ENCODE measurements around the gene CCNJ.

The CCNJ gene

GRCh38 chr10:96056787-96057186 is 13.4 kb downstream of the CCNJ start:
- H3K4me3 ChIP-seq (ENCODE audit: low read depth, low read length): no peak overlapping the region
- no peak for TF ChIP-seq CTCF (IDR thresholded peaks at IDR 0.05; ENCODE audit: low read depth, low read length, missing control alignments)
- no peak for DNase-seq (ENCODE audit: low read depth)

DNA sequence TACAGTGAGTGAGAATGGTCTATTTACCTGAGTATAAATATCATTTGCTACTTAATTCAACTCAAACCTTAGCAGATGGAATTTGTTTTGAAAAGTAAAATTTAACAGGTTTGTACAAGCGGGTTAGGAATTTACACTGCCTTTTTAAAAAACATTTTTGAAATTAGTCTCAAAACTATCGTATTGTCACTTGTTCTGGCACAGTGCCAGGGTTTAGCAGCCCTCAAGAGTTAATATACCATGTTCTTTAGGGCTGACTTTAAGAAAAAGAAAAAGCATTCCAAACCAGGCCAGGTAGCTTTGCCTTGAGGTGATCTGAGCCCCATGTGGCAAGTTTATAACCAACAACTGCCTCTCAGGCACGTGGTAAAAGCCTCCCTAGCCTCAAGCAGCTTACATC is 17.8 kb downstream of the CCNJ start:
- no peak overlapping the region for H3K4me3 ChIP-seq (ENCODE audit: low read depth, low read length)
- no peak for DNase-seq (ENCODE audit: low read depth)
- no peak for TF ChIP-seq CTCF (IDR thresholded peaks at IDR 0.05; ENCODE audit: low read depth, low read length, missing control alignments)

DNA sequence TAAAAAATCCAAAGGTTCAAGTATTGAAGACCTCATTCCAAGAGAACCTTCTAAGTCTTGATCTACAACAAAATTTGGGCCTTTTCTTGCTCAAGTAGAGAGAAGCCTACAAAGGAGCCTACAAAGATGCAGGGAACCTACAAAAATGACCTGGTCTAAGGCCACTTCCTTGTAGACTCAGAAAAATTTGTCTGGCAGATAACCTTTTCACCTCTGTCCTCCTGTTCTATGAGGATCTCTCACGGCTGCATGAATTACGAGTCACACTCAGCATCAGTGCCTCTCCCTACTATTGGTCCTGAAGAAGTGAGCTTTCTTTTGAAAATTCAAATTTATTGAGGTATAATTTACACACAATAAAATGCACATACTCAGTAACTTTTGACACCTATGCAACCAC is 29.3 kb downstream of the CCNJ start:
- no peak for TF ChIP-seq CTCF (IDR thresholded peaks at IDR 0.05; ENCODE audit: low read depth, low read length, missing control alignments)
- DNase-seq (ENCODE audit: low read depth): no peak
- no peak overlapping the region for H3K4me3 ChIP-seq (ENCODE audit: low read depth, low read length)

GRCh38 chr10:96073722-96074121 is 30.3 kb downstream of the CCNJ start:
- no peak for TF ChIP-seq CTCF (IDR thresholded peaks at IDR 0.05; ENCODE audit: low read depth, low read length, missing control alignments)
- H3K4me3 ChIP-seq (ENCODE audit: low read depth, low read length): no peak overlapping the region
- DNase-seq (ENCODE audit: low read depth): no peak

DNA sequence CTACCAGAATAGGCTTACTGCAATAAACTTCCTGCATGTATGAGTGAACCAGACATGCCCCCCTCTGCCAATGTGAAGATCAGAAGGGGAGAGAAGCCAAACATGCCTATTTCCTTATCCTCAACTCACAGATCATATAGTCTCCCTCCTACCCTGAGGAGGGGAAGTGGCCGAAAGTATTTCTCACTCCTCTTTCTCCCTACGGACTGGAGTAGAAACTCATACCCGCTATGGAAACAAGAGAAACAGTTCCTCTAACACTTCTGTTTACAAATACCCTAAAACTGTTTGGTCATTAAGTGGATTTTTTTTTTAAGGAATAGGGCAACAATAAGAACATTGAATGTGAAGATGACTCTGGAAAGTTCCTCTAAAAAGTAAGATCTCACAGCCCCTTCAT is 31.4 kb downstream of the CCNJ start:
- H3K4me3 ChIP-seq (ENCODE audit: low read depth, low read length): no peak overlapping the region
- TF ChIP-seq CTCF (IDR thresholded peaks at IDR 0.05; ENCODE audit: low read depth, low read length, missing control alignments): no peak
- DNase-seq (ENCODE audit: low read depth): no peak

GRCh38 chr10:96075977-96076376 is 32.6 kb downstream of the CCNJ start:
- H3K4me3 ChIP-seq (ENCODE audit: low read depth, low read length): no peak overlapping the region
- DNase-seq (ENCODE audit: low read depth): no peak
- no peak for TF ChIP-seq CTCF (IDR thresholded peaks at IDR 0.05; ENCODE audit: low read depth, low read length, missing control alignments)

DNA sequence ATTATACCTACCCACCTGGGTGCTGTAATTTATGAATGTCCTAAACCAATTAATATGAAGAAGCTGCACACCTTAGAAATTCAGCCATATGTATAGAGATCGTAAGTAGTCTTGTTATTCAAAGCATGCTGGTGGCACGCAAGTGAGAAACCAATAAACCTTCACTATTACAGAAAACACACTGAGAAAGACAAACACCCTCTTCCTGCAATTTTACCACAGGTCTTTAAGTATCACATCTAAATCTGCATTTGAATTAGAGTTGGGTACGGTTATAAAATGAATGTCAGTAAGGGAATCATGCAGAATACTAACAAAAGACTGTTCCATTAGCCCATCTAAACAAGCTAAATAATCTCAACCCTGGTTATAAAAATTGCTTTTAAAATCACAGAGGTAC is 33.8 kb downstream of the CCNJ start:
- H3K4me3 ChIP-seq (ENCODE audit: low read depth, low read length): no peak overlapping the region
- TF ChIP-seq CTCF (IDR thresholded peaks at IDR 0.05; ENCODE audit: low read depth, low read length, missing control alignments): no peak
- no peak for DNase-seq (ENCODE audit: low read depth)
